Measurements from ENCODE around the gene EXOC6. TPM values are rescaled to one million over a fixed set of nuclear protein-coding genes. Genes with fewer than 3 reads are reported as not detected.

EXOC6 gene
- polyA plus RNA-seq, 1 donor from 2014 or later, result 26.3 TPM

DNA sequence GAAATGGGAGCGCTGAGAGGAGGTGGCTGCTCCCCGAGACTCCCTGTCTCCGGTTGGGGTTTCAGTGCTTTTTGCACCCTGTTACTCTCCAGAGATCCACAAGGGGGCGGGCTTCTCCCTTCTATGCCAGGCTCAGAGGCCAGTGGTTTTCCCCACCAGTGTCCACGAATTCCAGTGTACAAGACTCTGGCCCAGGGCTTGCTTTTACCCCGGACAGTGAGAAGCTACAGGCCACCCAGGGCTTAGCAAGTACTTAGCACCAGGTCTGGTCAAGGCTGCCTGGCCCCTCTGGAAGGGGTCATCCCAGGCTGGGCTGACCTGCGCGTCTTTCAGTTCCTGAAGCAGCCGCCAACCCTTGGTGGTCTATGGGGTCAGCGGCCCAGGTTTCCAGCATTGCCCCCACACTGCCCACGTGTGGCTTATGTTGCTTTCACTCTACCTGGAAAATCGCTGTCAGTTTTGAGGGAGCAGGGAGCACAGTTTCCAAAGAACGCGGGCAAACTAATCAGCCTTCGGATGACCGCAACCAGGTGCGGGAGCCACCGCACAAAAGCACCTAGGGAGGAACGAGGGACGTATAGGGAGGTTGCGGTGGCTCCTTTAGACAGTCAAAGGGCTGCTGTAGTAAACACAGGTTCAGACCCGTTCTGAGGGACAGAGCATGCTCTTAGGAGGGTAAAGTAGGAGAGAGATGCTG lies 232.2 kb downstream of the EXOC6 start:
- Histone ChIP-seq H3K27ac (ENCODE audit: low read length) (no peak overlapping the region), H2AFZ (ENCODE audit: low read depth, low read length) (no peak overlapping the region), H3K9me3 (ENCODE audit: low read length) (no peaks in the 10 kb centered on the region), H3K9me2 (ENCODE audit: insufficient read depth, low read length) (no peaks in the 10 kb centered on the region), H3K79me2 (replicated peaks; ENCODE audit: insufficient read depth, low read length) (no peaks in the 10 kb centered on the region), H3K9ac (ENCODE audit: low read length) (no peak overlapping the region), H3K4me2 (ENCODE audit: low read length) (no peak overlapping the region), H3K27me3 (ENCODE audit: insufficient read depth, low read depth, low read length) (peaks cover 35% of the 10 kb centered on the region), H4K20me1 (ENCODE audit: insufficient read depth) (no peaks in the 10 kb centered on the region), H3F3A (ENCODE audit: insufficient read depth, low read length, poor library complexity, severe bottlenecking) (no peaks in the 10 kb centered on the region), H3K4me3 (ENCODE audit: low read length) (no peak overlapping the region), H3K36me3 (ENCODE audit: insufficient read depth, low read length) (no peaks in the 10 kb centered on the region)
- TF ChIP-seq RAD21 (conservative IDR thresholded peaks at IDR 0.05) (peak; percentile 70), POLR2AphosphoS5 (IDR thresholded peaks at IDR 0.05) (no peak), EZH2 (IDR thresholded peaks at IDR 0.05; ENCODE audit: borderline replicate concordance, insufficient read depth, low read length, poor library complexity, severe bottlenecking) (no peak), EP300 (conservative IDR thresholded peaks at IDR 0.05; ENCODE audit: poor library complexity, severe bottlenecking) (no peak), SMC3 (conservative IDR thresholded peaks at IDR 0.05; ENCODE audit: poor library complexity) (peak; percentile 78), MXI1 (conservative IDR thresholded peaks at IDR 0.05; ENCODE audit: poor library complexity, severe bottlenecking) (no peak), TAF1 (IDR thresholded peaks at IDR 0.05; ENCODE audit: low read depth) (no peak)
- TF ChIP-seq, protein P1, sequence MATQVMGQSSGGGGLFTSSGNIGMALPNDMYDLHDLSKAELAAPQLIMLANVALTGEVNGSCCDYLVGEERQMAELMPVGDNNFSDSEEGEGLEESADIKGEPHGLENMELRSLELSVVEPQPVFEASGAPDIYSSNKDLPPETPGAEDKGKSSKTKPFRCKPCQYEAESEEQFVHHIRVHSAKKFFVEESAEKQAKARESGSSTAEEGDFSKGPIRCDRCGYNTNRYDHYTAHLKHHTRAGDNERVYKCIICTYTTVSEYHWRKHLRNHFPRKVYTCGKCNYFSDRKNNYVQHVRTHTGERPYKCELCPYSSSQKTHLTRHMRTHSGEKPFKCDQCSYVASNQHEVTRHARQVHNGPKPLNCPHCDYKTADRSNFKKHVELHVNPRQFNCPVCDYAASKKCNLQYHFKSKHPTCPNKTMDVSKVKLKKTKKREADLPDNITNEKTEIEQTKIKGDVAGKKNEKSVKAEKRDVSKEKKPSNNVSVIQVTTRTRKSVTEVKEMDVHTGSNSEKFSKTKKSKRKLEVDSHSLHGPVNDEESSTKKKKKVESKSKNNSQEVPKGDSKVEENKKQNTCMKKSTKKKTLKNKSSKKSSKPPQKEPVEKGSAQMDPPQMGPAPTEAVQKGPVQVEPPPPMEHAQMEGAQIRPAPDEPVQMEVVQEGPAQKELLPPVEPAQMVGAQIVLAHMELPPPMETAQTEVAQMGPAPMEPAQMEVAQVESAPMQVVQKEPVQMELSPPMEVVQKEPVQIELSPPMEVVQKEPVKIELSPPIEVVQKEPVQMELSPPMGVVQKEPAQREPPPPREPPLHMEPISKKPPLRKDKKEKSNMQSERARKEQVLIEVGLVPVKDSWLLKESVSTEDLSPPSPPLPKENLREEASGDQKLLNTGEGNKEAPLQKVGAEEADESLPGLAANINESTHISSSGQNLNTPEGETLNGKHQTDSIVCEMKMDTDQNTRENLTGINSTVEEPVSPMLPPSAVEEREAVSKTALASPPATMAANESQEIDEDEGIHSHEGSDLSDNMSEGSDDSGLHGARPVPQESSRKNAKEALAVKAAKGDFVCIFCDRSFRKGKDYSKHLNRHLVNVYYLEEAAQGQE (IDR thresholded peaks at IDR 0.05; ENCODE audit: borderline replicate concordance), result no peak
- TF ChIP-seq, protein P2, sequence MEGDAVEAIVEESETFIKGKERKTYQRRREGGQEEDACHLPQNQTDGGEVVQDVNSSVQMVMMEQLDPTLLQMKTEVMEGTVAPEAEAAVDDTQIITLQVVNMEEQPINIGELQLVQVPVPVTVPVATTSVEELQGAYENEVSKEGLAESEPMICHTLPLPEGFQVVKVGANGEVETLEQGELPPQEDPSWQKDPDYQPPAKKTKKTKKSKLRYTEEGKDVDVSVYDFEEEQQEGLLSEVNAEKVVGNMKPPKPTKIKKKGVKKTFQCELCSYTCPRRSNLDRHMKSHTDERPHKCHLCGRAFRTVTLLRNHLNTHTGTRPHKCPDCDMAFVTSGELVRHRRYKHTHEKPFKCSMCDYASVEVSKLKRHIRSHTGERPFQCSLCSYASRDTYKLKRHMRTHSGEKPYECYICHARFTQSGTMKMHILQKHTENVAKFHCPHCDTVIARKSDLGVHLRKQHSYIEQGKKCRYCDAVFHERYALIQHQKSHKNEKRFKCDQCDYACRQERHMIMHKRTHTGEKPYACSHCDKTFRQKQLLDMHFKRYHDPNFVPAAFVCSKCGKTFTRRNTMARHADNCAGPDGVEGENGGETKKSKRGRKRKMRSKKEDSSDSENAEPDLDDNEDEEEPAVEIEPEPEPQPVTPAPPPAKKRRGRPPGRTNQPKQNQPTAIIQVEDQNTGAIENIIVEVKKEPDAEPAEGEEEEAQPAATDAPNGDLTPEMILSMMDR (IDR thresholded peaks at IDR 0.05; ENCODE audit: poor library complexity, severe bottlenecking), result peak; percentile 73

DNA sequence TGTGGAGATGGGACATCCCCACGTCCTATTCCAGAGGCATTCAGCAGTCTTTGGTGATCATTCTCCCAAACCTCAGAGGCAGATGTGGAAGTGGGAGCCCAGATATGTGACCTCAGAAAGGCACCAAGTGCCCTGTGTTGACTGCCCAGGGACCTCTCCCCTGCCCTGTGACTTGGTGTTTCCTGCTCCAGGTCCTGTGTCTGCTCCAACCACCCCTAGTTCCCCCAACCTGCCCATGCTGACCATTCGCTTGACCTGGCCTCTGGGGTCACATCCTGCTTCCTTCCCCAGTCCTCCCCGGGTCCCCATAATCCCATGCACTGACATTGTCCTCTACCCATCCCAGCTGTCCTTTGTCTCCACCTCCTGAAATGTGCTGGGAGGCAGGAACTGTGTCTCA lies 233.0 kb downstream of the EXOC6 start:
- Histone ChIP-seq H3K9ac (ENCODE audit: low read length) (no peak overlapping the region), H3K4me2 (ENCODE audit: low read length) (no peak overlapping the region), H3K27ac (ENCODE audit: low read length) (no peak overlapping the region), H3K4me3 (ENCODE audit: low read length) (no peak overlapping the region), H3K9me3 (ENCODE audit: low read length) (no peaks in the 10 kb centered on the region), H3K79me2 (replicated peaks; ENCODE audit: insufficient read depth, low read length) (no peaks in the 10 kb centered on the region), H3K36me3 (ENCODE audit: insufficient read depth, low read length) (no peaks in the 10 kb centered on the region), H4K20me1 (ENCODE audit: insufficient read depth) (no peaks in the 10 kb centered on the region), H3K9me2 (ENCODE audit: insufficient read depth, low read length) (no peaks in the 10 kb centered on the region), H2AFZ (ENCODE audit: low read depth, low read length) (no peak overlapping the region), H3F3A (ENCODE audit: insufficient read depth, low read length, poor library complexity, severe bottlenecking) (no peaks in the 10 kb centered on the region), H3K27me3 (ENCODE audit: insufficient read depth, low read depth, low read length) (peaks cover 26% of the 10 kb centered on the region)
- no peak for TF ChIP-seq EZH2 (IDR thresholded peaks at IDR 0.05; ENCODE audit: borderline replicate concordance, insufficient read depth, low read length, poor library complexity, severe bottlenecking)

Data from neural cell (in vitro differentiated cells).